GM23338 (cell line): Measurements from ENCODE around the gene POR. TPM values are rescaled to one million over a fixed set of nuclear protein-coding genes. Genes with fewer than 3 reads are reported as not detected.

ENCODE experiments used
- ATAC-seq: fragments of 200-7000 bp; cut with Tn5 transposase; 3 replicates; pipeline ENCODE4 v1.9.1; 2020
- DNase-seq: peaks from one replicate; pipeline ENCODE4 v3.0.0-alpha.2; 2015; ENCODE audit warnings: low spot score
- H2AFZ ChIP-seq: fragments of 200-600 bp; sonication (generic); 2 replicates; pipeline ENCODE4 v1.8.0; 2016; ENCODE audit warnings: antibody characterized with exemption, mild to moderate bottlenecking, moderate library complexity
- H3F3A ChIP-seq: fragments of 200-600 bp; sonication (generic); replicated peaks from 2 replicates; pipeline ENCODE4 v1.8.0; 2017; ENCODE audit warnings: antibody characterized with exemption, mixed run types, low read depth
- H3K27ac ChIP-seq: fragments of 200-600 bp; sonication (generic); 2 replicates; pipeline ENCODE4 v1.6.1; 2016; ENCODE audit warnings: low read depth
- H3K27me3 ChIP-seq: fragments of 200-600 bp; sonication (generic); 2 replicates; pipeline ENCODE4 v1.8.0; 2016; ENCODE audit warnings: mild to moderate bottlenecking, mixed run types, moderate library complexity; ENCODE audit not compliant: insufficient read depth
- H3K36me3 ChIP-seq: fragments of 200-600 bp; sonication (generic); 2 replicates; pipeline ENCODE4 v1.8.0; 2016; ENCODE audit warnings: mild to moderate bottlenecking; ENCODE audit not compliant: insufficient read depth
- H3K4me1 ChIP-seq: fragments of 200-600 bp; sonication (generic); 2 replicates; pipeline ENCODE4 v1.8.0; 2016; ENCODE audit warnings: mild to moderate bottlenecking, moderate library complexity; ENCODE audit not compliant: insufficient read depth
- H3K4me2 ChIP-seq: fragments of 200-600 bp; sonication (generic); 2 replicates; pipeline ENCODE4 v1.7.1; 2017; ENCODE audit warnings: mixed run types
- H3K4me3 ChIP-seq: fragments of 200-600 bp; sonication (generic); 2 replicates; pipeline ENCODE4 v1.6.1; 2016; ENCODE audit warnings: mixed run types
- H3K79me2 ChIP-seq: fragments of 200-600 bp; sonication (generic); replicated peaks from 2 replicates; pipeline ENCODE4 v1.8.0; 2017; ENCODE audit warnings: mild to moderate bottlenecking; ENCODE audit not compliant: insufficient read depth
- H3K9me2 ChIP-seq: fragments of 200-600 bp; sonication (generic); 2 replicates; pipeline ENCODE4 v1.8.0; 2017; ENCODE audit not compliant: insufficient read depth
- H4K20me1 ChIP-seq: fragments of 200-600 bp; sonication (generic); replicated peaks from 2 replicates; pipeline ENCODE4 v1.8.0; 2017; ENCODE audit warnings: mild to moderate bottlenecking; ENCODE audit not compliant: insufficient read depth
- H3K27ac Mint-ChIP-seq: 2 replicates; pipeline ENCODE4 v1.8.0; 2020; ENCODE audit warnings: inconsistent platforms, mild to moderate bottlenecking, moderate library complexity, mixed read lengths
- H3K27me3 Mint-ChIP-seq: 3 replicates; pipeline ENCODE4 v1.8.0; 2022; ENCODE audit warnings: low read depth, mild to moderate bottlenecking, moderate library complexity, mixed read lengths, inconsistent platforms; ENCODE audit not compliant: insufficient read depth, poor library complexity
- H3K36me3 Mint-ChIP-seq: 3 replicates; pipeline ENCODE4 v1.8.0; 2021; ENCODE audit warnings: low read depth, mild to moderate bottlenecking, inconsistent platforms, moderate library complexity, mixed read lengths
- H3K4me1 Mint-ChIP-seq: 3 replicates; pipeline ENCODE4 v1.8.0; 2020; ENCODE audit warnings: mild to moderate bottlenecking, inconsistent platforms, mixed read lengths
- H3K4me3 Mint-ChIP-seq: 3 replicates; pipeline ENCODE4 v1.8.0; 2021; ENCODE audit warnings: moderate library complexity, mild to moderate bottlenecking, inconsistent platforms, mixed read lengths
- H3K9me3 Mint-ChIP-seq: 3 replicates; pipeline ENCODE4 v1.8.0; 2020; ENCODE audit warnings: moderate library complexity, mild to moderate bottlenecking, inconsistent platforms, mixed read lengths
- CREB1 ChIP-seq: fragments of 250-450 bp; sonication (Bioruptor Pico); IDR thresholded peaks from 2 replicates; pipeline ENCODE4 v1.5.0; 2020; ENCODE audit warnings: low read depth, mild to moderate bottlenecking, moderate library complexity
- EZH2 ChIP-seq: fragments of 200-600 bp; sonication (generic); IDR thresholded peaks from one replicate; pipeline ENCODE4 v1.8.0; 2017; ENCODE audit warnings: antibody characterized with exemption, mild to moderate bottlenecking, low read depth; ENCODE audit not compliant: unreplicated experiment
- EZH2phosphoT487 ChIP-seq: fragments of 200-600 bp; sonication (generic); IDR thresholded peaks from one replicate; pipeline ENCODE4 v1.8.1; 2018; ENCODE audit warnings: antibody characterized with exemption; ENCODE audit not compliant: unreplicated experiment
- JUNB ChIP-seq: IDR thresholded peaks from one replicate; pipeline ENCODE4 v1.6.1; 2016; ENCODE audit warnings: antibody characterized with exemption; ENCODE audit not compliant: unreplicated experiment
- NANOG ChIP-seq: IDR thresholded peaks from 2 replicates; pipeline ENCODE4 v1.6.1; 2016; ENCODE audit warnings: antibody characterized with exemption, borderline replicate concordance
- POLR2AphosphoS5 ChIP-seq: IDR thresholded peaks from 2 replicates; pipeline ENCODE4 v1.6.1; 2016; ENCODE audit warnings: antibody characterized with exemption, low read depth
- ZNF114 ChIP-seq: fragments of 250-450 bp; sonication (Bioruptor Pico); IDR thresholded peaks from 2 replicates; pipeline ENCODE4 v1.5.0; 2020; ENCODE audit warnings: mild to moderate bottlenecking, moderate library complexity
- polyA plus RNA-seq: library from polyadenylated mRNA; unstranded; fragments of >200 nt; fragmentation: Nextera tagmentation; extraction: Ambion mirVana; gene quantifications from 2 replicates; pipeline ENCODE4 v1.2.1, GENCODE V29; 2016
- total RNA-seq: library from RNA; depleted of rRNA; stranded (reverse); fragments of >200 nt; shearing (Covaris generic); gene quantifications from 2 replicates; pipeline ENCODE4 v1.2.3, GENCODE V29; 2014
- TF ChIP-seq, protein P1 (sequence below): IDR thresholded peaks from one replicate; pipeline ENCODE4 v1.6.1; 2018; ENCODE audit warnings: antibody characterized with exemption; ENCODE audit not compliant: unreplicated experiment
- TF ChIP-seq, protein P2 (sequence below): IDR thresholded peaks from 2 replicates; pipeline ENCODE4 v1.6.1; 2016; ENCODE audit warnings: antibody characterized with exemption
- TF ChIP-seq, protein P3 (sequence below), 2 experiments: fragments of 200-600 bp in 1 of 2; sonication (generic) in 1 of 2; conservative IDR thresholded peaks; 2 replicates each; pipeline versions ENCODE4 v1.5.1 to v1.6.1; 2016 to 2017; ENCODE audit warnings: antibody characterized with exemption in 2 of 2, low read depth in 2 of 2, mild to moderate bottlenecking in 2 of 2, moderate library complexity in 1 of 2

Gene POR
- total and polyA plus RNA-seq, 2 experiments from 2014 or later, result 126 to 164 TPM

DNA sequence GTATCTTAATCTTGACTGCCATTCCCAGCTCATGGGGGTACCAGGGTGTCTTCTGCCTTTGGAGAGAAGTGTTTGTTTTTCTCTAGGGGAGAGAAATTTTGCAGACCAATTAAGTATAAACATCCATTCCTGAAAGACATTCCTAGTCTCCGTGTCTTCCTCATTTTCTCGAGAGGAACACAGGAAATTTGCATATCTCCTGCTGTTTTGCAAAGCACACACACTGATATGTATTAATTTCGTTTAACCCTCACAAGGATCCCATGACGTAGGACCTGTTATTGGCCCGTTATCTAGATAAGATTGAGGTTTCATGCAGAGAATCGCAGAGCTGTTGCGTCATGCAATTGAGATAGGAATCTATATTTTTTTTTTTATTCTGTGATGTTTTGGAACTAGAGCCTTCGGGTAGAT is 35.2 kb upstream of the POR start:
- Histone ChIP-seq H3K4me2 (peak overlapping the region; percentile 95), H3K27ac (peak overlapping the region; percentile 73; the same call in 1 of the 2 replicates), H3K79me2 (peaks cover 26% of the 10 kb centered on the region), H3K36me3 (peaks cover 24% of the 10 kb centered on the region), H3F3A (peaks cover 7% of the 10 kb centered on the region; the same call in 1 of the 2 replicates), H4K20me1 (peaks cover 14% of the 10 kb centered on the region), H3K27me3 (no peaks in the 10 kb centered on the region), H2AFZ (no peak overlapping the region), H3K9me2 (no peaks in the 10 kb centered on the region), H3K4me3 (peak overlapping the region; percentile 97), H3K4me1 (peaks cover 16% of the 10 kb centered on the region)
- Mint-ChIP-seq H3K27ac (0 out of 2 replicates have a peak overlapping the region, but pooled peaks have one; percentile 2), H3K27me3 (peaks cover 9% of the 10 kb centered on the region), H3K36me3 (peaks cover 48% of the 10 kb centered on the region), H3K9me3 (no peaks in the 10 kb centered on the region), H3K4me1 (peaks cover 30% of the 10 kb centered on the region), H3K4me3 (peak overlapping the region; percentile 94)
- DNase-seq (peak; percentile 47), ATAC-seq (no peak)
- TF ChIP-seq NANOG, result no peak
- 0 out of 2 replicates have a peak, but pooled peaks have one; percentile 28 for TF ChIP-seq CREB1 (CRISPR knock-in tag)

DNA sequence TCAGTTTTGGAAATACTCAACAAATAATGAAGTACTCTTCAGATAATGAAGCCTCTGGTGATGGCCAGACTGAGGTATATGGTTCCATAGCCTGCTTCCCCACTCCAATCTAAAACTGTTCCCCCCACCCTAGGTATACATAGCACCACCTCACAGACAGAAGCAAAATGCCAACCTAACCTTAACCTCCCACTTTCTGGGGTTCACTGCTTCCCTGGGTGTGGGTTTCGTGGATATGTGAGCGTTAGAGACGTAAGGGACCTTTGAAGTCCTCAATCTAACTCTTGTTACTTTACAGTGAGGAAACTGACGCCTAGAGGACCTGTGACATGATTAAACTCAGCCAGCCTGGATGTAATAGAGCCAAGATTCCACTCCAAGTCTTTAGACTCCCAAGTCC is 34.7 kb upstream of the POR start:
- Histone ChIP-seq H3K9me2 (no peaks in the 10 kb centered on the region), H3K27ac (no peak overlapping the region), H3K4me2 (peak overlapping the region; percentile 95), H3K36me3 (peaks cover 25% of the 10 kb centered on the region), H2AFZ (no peak overlapping the region), H3K4me1 (peaks cover 16% of the 10 kb centered on the region), H3F3A (peaks cover 7% of the 10 kb centered on the region; the same call in 1 of the 2 replicates), H3K4me3 (peak overlapping the region; percentile 97), H3K27me3 (no peaks in the 10 kb centered on the region), H4K20me1 (peaks cover 14% of the 10 kb centered on the region), H3K79me2 (peaks cover 26% of the 10 kb centered on the region)
- Mint-ChIP-seq H3K27ac (no peak overlapping the region), H3K4me1 (peaks cover 30% of the 10 kb centered on the region), H3K36me3 (peaks cover 50% of the 10 kb centered on the region), H3K27me3 (peaks cover 9% of the 10 kb centered on the region), H3K9me3 (no peaks in the 10 kb centered on the region), H3K4me3 (peak overlapping the region; percentile 94)
- DNase-seq (no peak), ATAC-seq (no peak)
- TF ChIP-seq POLR2AphosphoS5 (no peak), JUNB (no peak), EZH2phosphoT487 (no peak), CREB1 (CRISPR knock-in tag) (no peak), ZNF114 (no peak), NANOG (no peak), EZH2 (no peak)
- TF ChIP-seq, protein P1, sequence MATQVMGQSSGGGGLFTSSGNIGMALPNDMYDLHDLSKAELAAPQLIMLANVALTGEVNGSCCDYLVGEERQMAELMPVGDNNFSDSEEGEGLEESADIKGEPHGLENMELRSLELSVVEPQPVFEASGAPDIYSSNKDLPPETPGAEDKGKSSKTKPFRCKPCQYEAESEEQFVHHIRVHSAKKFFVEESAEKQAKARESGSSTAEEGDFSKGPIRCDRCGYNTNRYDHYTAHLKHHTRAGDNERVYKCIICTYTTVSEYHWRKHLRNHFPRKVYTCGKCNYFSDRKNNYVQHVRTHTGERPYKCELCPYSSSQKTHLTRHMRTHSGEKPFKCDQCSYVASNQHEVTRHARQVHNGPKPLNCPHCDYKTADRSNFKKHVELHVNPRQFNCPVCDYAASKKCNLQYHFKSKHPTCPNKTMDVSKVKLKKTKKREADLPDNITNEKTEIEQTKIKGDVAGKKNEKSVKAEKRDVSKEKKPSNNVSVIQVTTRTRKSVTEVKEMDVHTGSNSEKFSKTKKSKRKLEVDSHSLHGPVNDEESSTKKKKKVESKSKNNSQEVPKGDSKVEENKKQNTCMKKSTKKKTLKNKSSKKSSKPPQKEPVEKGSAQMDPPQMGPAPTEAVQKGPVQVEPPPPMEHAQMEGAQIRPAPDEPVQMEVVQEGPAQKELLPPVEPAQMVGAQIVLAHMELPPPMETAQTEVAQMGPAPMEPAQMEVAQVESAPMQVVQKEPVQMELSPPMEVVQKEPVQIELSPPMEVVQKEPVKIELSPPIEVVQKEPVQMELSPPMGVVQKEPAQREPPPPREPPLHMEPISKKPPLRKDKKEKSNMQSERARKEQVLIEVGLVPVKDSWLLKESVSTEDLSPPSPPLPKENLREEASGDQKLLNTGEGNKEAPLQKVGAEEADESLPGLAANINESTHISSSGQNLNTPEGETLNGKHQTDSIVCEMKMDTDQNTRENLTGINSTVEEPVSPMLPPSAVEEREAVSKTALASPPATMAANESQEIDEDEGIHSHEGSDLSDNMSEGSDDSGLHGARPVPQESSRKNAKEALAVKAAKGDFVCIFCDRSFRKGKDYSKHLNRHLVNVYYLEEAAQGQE, result no peak
- TF ChIP-seq, protein P2, sequence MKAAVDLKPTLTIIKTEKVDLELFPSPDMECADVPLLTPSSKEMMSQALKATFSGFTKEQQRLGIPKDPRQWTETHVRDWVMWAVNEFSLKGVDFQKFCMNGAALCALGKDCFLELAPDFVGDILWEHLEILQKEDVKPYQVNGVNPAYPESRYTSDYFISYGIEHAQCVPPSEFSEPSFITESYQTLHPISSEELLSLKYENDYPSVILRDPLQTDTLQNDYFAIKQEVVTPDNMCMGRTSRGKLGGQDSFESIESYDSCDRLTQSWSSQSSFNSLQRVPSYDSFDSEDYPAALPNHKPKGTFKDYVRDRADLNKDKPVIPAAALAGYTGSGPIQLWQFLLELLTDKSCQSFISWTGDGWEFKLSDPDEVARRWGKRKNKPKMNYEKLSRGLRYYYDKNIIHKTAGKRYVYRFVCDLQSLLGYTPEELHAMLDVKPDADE, result no peak
- TF ChIP-seq, protein P3, sequence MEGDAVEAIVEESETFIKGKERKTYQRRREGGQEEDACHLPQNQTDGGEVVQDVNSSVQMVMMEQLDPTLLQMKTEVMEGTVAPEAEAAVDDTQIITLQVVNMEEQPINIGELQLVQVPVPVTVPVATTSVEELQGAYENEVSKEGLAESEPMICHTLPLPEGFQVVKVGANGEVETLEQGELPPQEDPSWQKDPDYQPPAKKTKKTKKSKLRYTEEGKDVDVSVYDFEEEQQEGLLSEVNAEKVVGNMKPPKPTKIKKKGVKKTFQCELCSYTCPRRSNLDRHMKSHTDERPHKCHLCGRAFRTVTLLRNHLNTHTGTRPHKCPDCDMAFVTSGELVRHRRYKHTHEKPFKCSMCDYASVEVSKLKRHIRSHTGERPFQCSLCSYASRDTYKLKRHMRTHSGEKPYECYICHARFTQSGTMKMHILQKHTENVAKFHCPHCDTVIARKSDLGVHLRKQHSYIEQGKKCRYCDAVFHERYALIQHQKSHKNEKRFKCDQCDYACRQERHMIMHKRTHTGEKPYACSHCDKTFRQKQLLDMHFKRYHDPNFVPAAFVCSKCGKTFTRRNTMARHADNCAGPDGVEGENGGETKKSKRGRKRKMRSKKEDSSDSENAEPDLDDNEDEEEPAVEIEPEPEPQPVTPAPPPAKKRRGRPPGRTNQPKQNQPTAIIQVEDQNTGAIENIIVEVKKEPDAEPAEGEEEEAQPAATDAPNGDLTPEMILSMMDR (conservative IDR thresholded peaks at IDR 0.05; ENCODE audit: low read depth in 2 of 2), result no peak
